SK-N-SH (cell line): ENCODE results near the gene SIPA1. TPM values are rescaled to one million over a fixed set of nuclear protein-coding genes. Genes with fewer than 3 reads are reported as not detected.

ENCODE experiments used
- CTCF ChIA-PET: fragments of 300-600, 350-600 bp; formaldehyde crosslinking; extraction: SDS; loops from one replicate; lab custom pipeline; 2021; lab: Yijun Ruan, JAX
- POLR2A ChIA-PET: fragments of 350-600 bp; sonication (Branson Sonifier 250); formaldehyde crosslinking; extraction: SDS; loops from one replicate; lab custom pipeline; 2020; ENCODE audit warnings: antibody characterized with exemption, inconsistent platforms; lab: Yijun Ruan, JAX
- DNase-seq: peaks from one replicate; pipeline ENCODE4 v3.0.0; 2012
- H2AFZ ChIP-seq: fragments of 200-600 bp; sonication (generic); 2 replicates; pipeline ENCODE4 v1.8.1; 2016; ENCODE audit warnings: antibody characterized with exemption, mild to moderate bottlenecking, low read depth
- H3F3A ChIP-seq: fragments of 200-600 bp; sonication (generic); replicated peaks from 2 replicates; pipeline ENCODE3; 2016; ENCODE audit warnings: antibody characterized with exemption, mild to moderate bottlenecking; ENCODE audit not compliant: insufficient read depth
- H3K27ac ChIP-seq, 2 experiments: fragments of 200-500 bp in 1 of 2; fragments of 200-600 bp in 1 of 2; sonication (Bioruptor generic) in 1 of 2; sonication (generic), shearing (Covaris generic) in 1 of 2; 2 replicates each; pipeline versions ENCODE4 v1.5.1 to v1.6.1; 2014 to 2016; ENCODE audit warnings: low read depth in 2 of 2, inconsistent platforms in 1 of 2, low read length in 1 of 2, mild to moderate bottlenecking in 1 of 2, mixed read lengths in 1 of 2
- H3K27me3 ChIP-seq: fragments of 200-600 bp; sonication (generic), shearing (Covaris generic); 2 replicates; pipeline ENCODE4 v1.6.1; 2016; ENCODE audit warnings: mixed run types; ENCODE audit not compliant: insufficient read depth
- H3K36me3 ChIP-seq, 2 experiments: fragments of 200-500 bp in 1 of 2; fragments of 200-600 bp in 1 of 2; sonication (Bioruptor generic) in 1 of 2; sonication (generic) in 1 of 2; replicated peaks in 1 of 2; 2 replicates each; pipeline versions ENCODE3 to v1.5.1; 2014 to 2016; ENCODE audit warnings: low read length in 1 of 2, mild to moderate bottlenecking in 1 of 2; ENCODE audit not compliant: insufficient read depth in 2 of 2, control insufficient read depth in 1 of 2
- H3K4me1 ChIP-seq, 2 experiments: fragments of 200-500 bp in 1 of 2; fragments of 200-600 bp in 1 of 2; sonication (Bioruptor generic) in 1 of 2; sonication (generic), shearing (Covaris generic) in 1 of 2; 2 replicates each; pipeline versions ENCODE4 v1.5.1 to v1.6.1; 2014 to 2016; ENCODE audit warnings: low read depth in 1 of 2, low read length in 1 of 2, mixed run types in 1 of 2; ENCODE audit not compliant: insufficient read depth in 2 of 2, control insufficient read depth in 1 of 2
- H3K4me2 ChIP-seq: fragments of 200-600 bp; sonication (generic), shearing (Covaris generic); 2 replicates; pipeline ENCODE4 v1.6.1; 2017; ENCODE audit warnings: mixed run types
- H3K4me3 ChIP-seq, 2 experiments: fragments of 200-500 bp in 1 of 2; fragments of 200-600 bp in 1 of 2; sonication (Bioruptor generic) in 1 of 2; sonication (generic), shearing (Covaris generic) in 1 of 2; 2 replicates each; pipeline versions ENCODE4 v1.5.1 to v1.8.1; 2014 to 2016; ENCODE audit warnings: low read depth in 2 of 2, inconsistent platforms in 1 of 2, low read length in 1 of 2, mild to moderate bottlenecking in 1 of 2, mixed read lengths in 1 of 2, moderate library complexity in 1 of 2
- H3K79me2 ChIP-seq: fragments of 200-600 bp; sonication (generic); 2 replicates; pipeline ENCODE4 v1.8.1; 2017; ENCODE audit warnings: mild to moderate bottlenecking; ENCODE audit not compliant: insufficient read depth
- H3K9ac ChIP-seq: fragments of 200-600 bp; sonication (generic); 2 replicates; pipeline ENCODE4 v1.6.1; 2017; ENCODE audit warnings: mixed run types
- H3K9me2 ChIP-seq: fragments of 200-600 bp; sonication (generic); 2 replicates; pipeline ENCODE4 v1.6.1; 2017; ENCODE audit warnings: mixed run types
- H3K9me3 ChIP-seq: fragments of 200-600 bp; sonication (generic); 2 replicates; pipeline ENCODE4 v1.6.1; 2017; ENCODE audit warnings: mixed run types, mild to moderate bottlenecking, moderate library complexity
- H4K20me1 ChIP-seq: fragments of 200-600 bp; sonication (generic); 2 replicates; pipeline ENCODE4 v1.6.1; 2017; ENCODE audit warnings: mild to moderate bottlenecking, mixed run types; ENCODE audit not compliant: insufficient read depth
- CHD2 ChIP-seq: fragments of 150-350 bp; IDR thresholded peaks from 2 replicates; pipeline ENCODE4 v1.6.1; 2018; ENCODE audit warnings: low read length; ENCODE audit not compliant: partially characterized antibody
- ELF1 ChIP-seq: IDR thresholded peaks from 2 replicates; pipeline ENCODE4 v1.4.0; 2012
- EP300 ChIP-seq, 2 experiments: IDR thresholded peaks; 2 replicates each; pipeline versions ENCODE4 v1.4.0 to v1.6.1; 2012; ENCODE audit warnings: borderline replicate concordance in 1 of 2, low read depth in 1 of 2, low read length in 1 of 2
- FOXM1 ChIP-seq: IDR thresholded peaks from 2 replicates; pipeline ENCODE4 v1.4.0; 2012; ENCODE audit warnings: low read depth, mild to moderate bottlenecking
- GABPA ChIP-seq: IDR thresholded peaks from 2 replicates; pipeline ENCODE4 v1.4.0; 2012; ENCODE audit warnings: low read depth, mild to moderate bottlenecking
- JUND ChIP-seq: IDR thresholded peaks from 2 replicates; pipeline ENCODE4 v1.4.0; 2012
- MXI1 ChIP-seq: IDR thresholded peaks from 2 replicates; pipeline ENCODE4 v1.6.1; 2012; ENCODE audit warnings: mild to moderate bottlenecking, low read depth, low read length, improper control_type of control experiment
- NRF1 ChIP-seq: IDR thresholded peaks from 2 replicates; pipeline ENCODE4 v1.6.1; 2012; ENCODE audit warnings: low read depth, mild to moderate bottlenecking, low read length
- POLR2AphosphoS5 ChIP-seq: IDR thresholded peaks from 2 replicates; pipeline ENCODE4 v1.6.1; 2012; ENCODE audit warnings: low read depth, low read length
- SIN3A ChIP-seq: IDR thresholded peaks from 2 replicates; pipeline ENCODE4 v1.6.1; 2012; ENCODE audit warnings: low read depth, mild to moderate bottlenecking, low read length, moderate library complexity, borderline replicate concordance
- SMC3 ChIP-seq: IDR thresholded peaks from 2 replicates; pipeline ENCODE4 v1.6.1; 2012; ENCODE audit warnings: low read depth, low read length, improper control_type of control experiment
- TAF1 ChIP-seq: IDR thresholded peaks from 2 replicates; pipeline ENCODE4 v1.6.1; 2012; ENCODE audit warnings: low read depth, mild to moderate bottlenecking, low read length, moderate library complexity, borderline replicate concordance
- YY1 ChIP-seq: IDR thresholded peaks from 2 replicates; pipeline ENCODE4 v1.4.0; 2012; ENCODE audit warnings: low read depth, mild to moderate bottlenecking
- WGBS: methylation state at CpG from one replicate; pipeline ENCODE4 v1.1.6; 2017; ENCODE audit warnings: low lambda C conversion rate; 5-methylcytosine and 5-hydroxymethylcytosine counted together
- polyA plus RNA-seq, 3 experiments: library from polyadenylated mRNA; depleted of rRNA; stranded (reverse); fragments of >200 nt; gene quantifications; 2 replicates each; pipeline ENCODE4 v1.2.3, GENCODE V29; 2012
- TF ChIP-seq, protein P1 (sequence below): IDR thresholded peaks from 2 replicates; pipeline ENCODE4 v1.4.0; 2012; ENCODE audit warnings: low read depth
- TF ChIP-seq, protein P2 (sequence below): IDR thresholded peaks from 2 replicates; pipeline ENCODE4 v1.4.0; 2012; ENCODE audit warnings: low read depth, borderline replicate concordance
- TF ChIP-seq, protein P3 (sequence below): IDR thresholded peaks from 2 replicates; pipeline ENCODE4 v1.6.1; 2012; ENCODE audit warnings: mild to moderate bottlenecking, low read depth, low read length, moderate library complexity
- TF ChIP-seq, protein P4 (sequence below): IDR thresholded peaks from 2 replicates; pipeline ENCODE4 v1.4.0; 2012; ENCODE audit warnings: low read depth, borderline replicate concordance
- TF ChIP-seq, protein P5 (sequence below): fragments of 150-350 bp; IDR thresholded peaks from 2 replicates; pipeline ENCODE4 v1.6.1; 2016; ENCODE audit warnings: mild to moderate bottlenecking, low read depth, low read length
- TF ChIP-seq, protein P6 (sequence below): IDR thresholded peaks from 2 replicates; pipeline ENCODE4; 2012

Gene SIPA1
- polyA plus RNA-seq, 1 of the 3 experiments (the other 2 are of a cell fraction): 18.7 TPM

DNA sequence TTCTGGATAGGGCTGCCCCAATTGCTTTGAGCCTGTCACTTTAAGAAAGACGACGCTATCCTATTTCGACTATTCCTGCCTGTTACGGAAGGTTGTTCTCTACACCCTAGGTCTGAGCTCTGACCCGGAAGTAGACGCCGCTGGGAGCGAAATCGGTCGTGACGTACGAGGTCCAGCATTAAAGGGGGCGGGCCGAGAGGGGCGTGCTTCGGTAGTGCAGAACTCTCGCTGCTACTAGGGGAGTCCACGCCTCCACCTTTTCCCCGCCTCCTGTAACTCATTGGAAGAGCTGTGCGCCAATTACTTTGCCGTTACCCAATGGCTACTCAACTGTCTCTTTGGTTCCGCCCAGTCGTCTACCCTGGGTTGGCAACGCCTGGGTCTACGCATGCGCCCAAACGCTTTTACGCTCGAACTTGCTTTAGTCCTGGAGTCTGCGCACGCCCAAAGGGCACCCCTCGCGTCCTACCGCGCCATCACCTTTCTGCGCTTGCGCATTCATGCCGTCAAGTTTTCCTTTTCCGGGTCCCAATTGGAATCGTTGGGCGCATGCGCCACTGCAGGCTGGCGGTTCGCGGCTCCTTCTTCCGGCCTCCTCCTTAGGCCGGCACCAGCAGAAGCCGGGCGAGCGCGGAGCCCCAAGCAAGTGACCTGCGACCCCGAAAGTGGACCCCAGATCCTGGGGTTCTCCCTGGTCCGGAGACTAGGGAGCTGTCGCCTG, 22.5 kb upstream of the SIPA1 start, which contains the start of gene PCNX3:
Gene PCNX3 (plus strand): TSS at position 548 of the 721 bp plus-strand sequence. CDS start 536 bp downstream, outside the sequence.
- Histone ChIP-seq H3K79me2 (peaks cover 93% of the 10 kb centered on the region), H3K4me3 (peak within 1 kb of the TSS; percentile 87 to 95), H3K9ac (peak within 1 kb of the TSS; percentile 93), H2AFZ (no peak within 1 kb of the TSS), H3K4me2 (peak within 1 kb of the TSS; percentile 85), H3K36me3 (peaks cover 6 to 38% of the 10 kb centered on the region in 2 experiments), H3K27ac (peak within 1 kb of the TSS; percentile 83 to 93), H3K9me2 (no peaks in the 10 kb centered on the region), H3K4me1 (peaks cover 25 to 36% of the 10 kb centered on the region in 2 experiments; a peak in 3 of 4 replicates), H4K20me1 (peaks cover 23% of the 10 kb centered on the region), H3K9me3 (no peaks in the 10 kb centered on the region), H3F3A (peaks cover 4% of the 10 kb centered on the region), H3K27me3 (no peaks in the 10 kb centered on the region)
- peak; percentile 100 for DNase-seq
- WGBS: under 1% methylated on average over 31 of the region's 55 CpGs
- ChIA-PET POLR2A (interaction anchor here (0.6 to 1.5 kb wide), 18 partner anchors 8 to 1381 kb away, joined by 3 to 6 read pairs (median 4); partner anchors contain the start of genes CCDC85B, CFL1, LTBP3 and MALAT1), CTCF (interaction anchor here (1.0 to 2.8 kb wide), 7 partner anchors 21 to 273 kb away, joined by 3 to 14 read pairs (median 4); partner anchors contain the start of genes FAM89B, FIBP and ZNRD2)
- TF ChIP-seq NRF1: peak; percentile 96
- TF ChIP-seq, protein P1, sequence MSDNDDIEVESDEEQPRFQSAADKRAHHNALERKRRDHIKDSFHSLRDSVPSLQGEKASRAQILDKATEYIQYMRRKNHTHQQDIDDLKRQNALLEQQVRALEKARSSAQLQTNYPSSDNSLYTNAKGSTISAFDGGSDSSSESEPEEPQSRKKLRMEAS: peak; percentile 94
- TF ChIP-seq, protein P2, sequence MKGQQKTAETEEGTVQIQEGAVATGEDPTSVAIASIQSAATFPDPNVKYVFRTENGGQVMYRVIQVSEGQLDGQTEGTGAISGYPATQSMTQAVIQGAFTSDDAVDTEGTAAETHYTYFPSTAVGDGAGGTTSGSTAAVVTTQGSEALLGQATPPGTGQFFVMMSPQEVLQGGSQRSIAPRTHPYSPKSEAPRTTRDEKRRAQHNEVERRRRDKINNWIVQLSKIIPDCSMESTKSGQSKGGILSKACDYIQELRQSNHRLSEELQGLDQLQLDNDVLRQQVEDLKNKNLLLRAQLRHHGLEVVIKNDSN: no peak
- TF ChIP-seq, protein P3, sequence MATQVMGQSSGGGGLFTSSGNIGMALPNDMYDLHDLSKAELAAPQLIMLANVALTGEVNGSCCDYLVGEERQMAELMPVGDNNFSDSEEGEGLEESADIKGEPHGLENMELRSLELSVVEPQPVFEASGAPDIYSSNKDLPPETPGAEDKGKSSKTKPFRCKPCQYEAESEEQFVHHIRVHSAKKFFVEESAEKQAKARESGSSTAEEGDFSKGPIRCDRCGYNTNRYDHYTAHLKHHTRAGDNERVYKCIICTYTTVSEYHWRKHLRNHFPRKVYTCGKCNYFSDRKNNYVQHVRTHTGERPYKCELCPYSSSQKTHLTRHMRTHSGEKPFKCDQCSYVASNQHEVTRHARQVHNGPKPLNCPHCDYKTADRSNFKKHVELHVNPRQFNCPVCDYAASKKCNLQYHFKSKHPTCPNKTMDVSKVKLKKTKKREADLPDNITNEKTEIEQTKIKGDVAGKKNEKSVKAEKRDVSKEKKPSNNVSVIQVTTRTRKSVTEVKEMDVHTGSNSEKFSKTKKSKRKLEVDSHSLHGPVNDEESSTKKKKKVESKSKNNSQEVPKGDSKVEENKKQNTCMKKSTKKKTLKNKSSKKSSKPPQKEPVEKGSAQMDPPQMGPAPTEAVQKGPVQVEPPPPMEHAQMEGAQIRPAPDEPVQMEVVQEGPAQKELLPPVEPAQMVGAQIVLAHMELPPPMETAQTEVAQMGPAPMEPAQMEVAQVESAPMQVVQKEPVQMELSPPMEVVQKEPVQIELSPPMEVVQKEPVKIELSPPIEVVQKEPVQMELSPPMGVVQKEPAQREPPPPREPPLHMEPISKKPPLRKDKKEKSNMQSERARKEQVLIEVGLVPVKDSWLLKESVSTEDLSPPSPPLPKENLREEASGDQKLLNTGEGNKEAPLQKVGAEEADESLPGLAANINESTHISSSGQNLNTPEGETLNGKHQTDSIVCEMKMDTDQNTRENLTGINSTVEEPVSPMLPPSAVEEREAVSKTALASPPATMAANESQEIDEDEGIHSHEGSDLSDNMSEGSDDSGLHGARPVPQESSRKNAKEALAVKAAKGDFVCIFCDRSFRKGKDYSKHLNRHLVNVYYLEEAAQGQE: 0 out of 2 replicates have a peak, but pooled peaks have one; percentile 16
- TF ChIP-seq, protein P4, sequence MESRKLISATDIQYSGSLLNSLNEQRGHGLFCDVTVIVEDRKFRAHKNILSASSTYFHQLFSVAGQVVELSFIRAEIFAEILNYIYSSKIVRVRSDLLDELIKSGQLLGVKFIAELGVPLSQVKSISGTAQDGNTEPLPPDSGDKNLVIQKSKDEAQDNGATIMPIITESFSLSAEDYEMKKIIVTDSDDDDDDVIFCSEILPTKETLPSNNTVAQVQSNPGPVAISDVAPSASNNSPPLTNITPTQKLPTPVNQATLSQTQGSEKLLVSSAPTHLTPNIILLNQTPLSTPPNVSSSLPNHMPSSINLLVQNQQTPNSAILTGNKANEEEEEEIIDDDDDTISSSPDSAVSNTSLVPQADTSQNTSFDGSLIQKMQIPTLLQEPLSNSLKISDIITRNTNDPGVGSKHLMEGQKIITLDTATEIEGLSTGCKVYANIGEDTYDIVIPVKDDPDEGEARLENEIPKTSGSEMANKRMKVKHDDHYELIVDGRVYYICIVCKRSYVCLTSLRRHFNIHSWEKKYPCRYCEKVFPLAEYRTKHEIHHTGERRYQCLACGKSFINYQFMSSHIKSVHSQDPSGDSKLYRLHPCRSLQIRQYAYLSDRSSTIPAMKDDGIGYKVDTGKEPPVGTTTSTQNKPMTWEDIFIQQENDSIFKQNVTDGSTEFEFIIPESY: no peak; the same call in 1 of the 2 replicates
- peak; percentile 69; the same call in 1 of the 2 replicates for TF ChIP-seq YY1
- peak; percentile 92 for TF ChIP-seq ELF1
- peak; percentile 95 for TF ChIP-seq CHD2
- peak; percentile 92 for TF ChIP-seq GABPA
- TF ChIP-seq SIN3A: peak; percentile 70; the same call in 1 of the 2 replicates
- TF ChIP-seq EP300 (IDR thresholded peaks at IDR 0.05; ENCODE audit: borderline replicate concordance in 1 of 2, low read depth in 1 of 2, low read length in 1 of 2): peak in 1 of 2 experiments; percentile 39; a peak in 1 of 4 replicates
- TF ChIP-seq, protein P5, sequence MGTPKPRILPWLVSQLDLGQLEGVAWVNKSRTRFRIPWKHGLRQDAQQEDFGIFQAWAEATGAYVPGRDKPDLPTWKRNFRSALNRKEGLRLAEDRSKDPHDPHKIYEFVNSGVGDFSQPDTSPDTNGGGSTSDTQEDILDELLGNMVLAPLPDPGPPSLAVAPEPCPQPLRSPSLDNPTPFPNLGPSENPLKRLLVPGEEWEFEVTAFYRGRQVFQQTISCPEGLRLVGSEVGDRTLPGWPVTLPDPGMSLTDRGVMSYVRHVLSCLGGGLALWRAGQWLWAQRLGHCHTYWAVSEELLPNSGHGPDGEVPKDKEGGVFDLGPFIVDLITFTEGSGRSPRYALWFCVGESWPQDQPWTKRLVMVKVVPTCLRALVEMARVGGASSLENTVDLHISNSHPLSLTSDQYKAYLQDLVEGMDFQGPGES: peak; percentile 94
- no peak for TF ChIP-seq SMC3
- no peak for TF ChIP-seq FOXM1
- peak; percentile 91 for TF ChIP-seq MXI1
- TF ChIP-seq, protein P6, sequence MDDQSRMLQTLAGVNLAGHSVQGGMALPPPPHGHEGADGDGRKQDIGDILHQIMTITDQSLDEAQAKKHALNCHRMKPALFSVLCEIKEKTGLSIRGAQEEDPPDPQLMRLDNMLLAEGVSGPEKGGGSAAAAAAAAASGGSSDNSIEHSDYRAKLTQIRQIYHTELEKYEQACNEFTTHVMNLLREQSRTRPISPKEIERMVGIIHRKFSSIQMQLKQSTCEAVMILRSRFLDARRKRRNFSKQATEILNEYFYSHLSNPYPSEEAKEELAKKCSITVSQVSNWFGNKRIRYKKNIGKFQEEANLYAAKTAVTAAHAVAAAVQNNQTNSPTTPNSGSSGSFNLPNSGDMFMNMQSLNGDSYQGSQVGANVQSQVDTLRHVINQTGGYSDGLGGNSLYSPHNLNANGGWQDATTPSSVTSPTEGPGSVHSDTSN: peak; percentile 100
- peak; percentile 62 for TF ChIP-seq TAF1
- TF ChIP-seq POLR2AphosphoS5: peak; percentile 72
- no peak for TF ChIP-seq JUND
